SIG-M5 treated with dmso at 0.1 percent for 504 hours (cell line): Measurements from ENCODE around the gene ZBTB8A.
"Not testable (repeated sequence)": the region's sequence is repeated elsewhere in the genome, so short reads cannot be mapped to it uniquely, and the experiment has no call there.

ENCODE experiments used
- DNase-seq: peaks from one replicate; lab custom pipeline; 2025; ENCODE audit not compliant: unreplicated experiment; lab: John Stamatoyannopoulos, UW

The ZBTB8A gene

GRCh38 chr1:32618673-32619221, 79.5 kb downstream of the ZBTB8A start:
- peak; percentile 7 for DNase-seq

DNA sequence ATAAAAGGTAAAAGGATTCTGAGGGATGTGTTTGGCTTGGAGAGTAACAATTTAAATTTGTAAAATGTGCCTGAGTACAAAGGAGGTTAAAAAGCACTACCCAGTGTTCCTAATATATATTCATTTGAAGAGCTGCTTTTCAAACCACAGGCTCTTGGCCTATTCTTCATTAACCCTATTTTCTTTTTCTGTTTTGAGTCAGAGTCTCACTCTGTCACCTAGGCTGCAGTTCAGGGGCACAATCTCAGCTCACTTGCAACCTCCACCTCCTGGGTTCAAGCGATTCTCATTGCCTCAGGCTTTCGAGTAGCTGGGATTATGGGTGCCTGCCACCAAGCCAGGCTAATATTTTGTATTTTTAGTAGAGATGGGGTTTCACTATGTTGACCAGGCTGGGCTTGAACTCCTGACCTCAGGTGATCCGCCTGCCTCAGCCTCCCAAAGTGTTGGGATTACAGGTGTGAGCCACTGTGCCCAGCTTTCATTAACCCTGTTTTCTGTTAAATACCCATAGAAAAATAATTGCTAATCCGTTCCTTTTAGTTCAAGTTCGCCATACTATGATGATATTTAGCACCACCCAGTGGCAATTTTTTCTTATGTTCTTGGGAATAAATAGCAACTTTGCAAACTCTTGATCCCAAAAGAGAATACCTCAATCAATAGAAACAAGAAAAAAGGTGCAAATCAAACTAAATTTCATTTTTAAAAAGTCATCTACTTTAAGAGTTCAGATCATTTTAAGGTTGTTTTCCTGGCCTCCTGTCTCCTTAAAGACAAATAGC, 80.7 kb downstream of the ZBTB8A start:
- no peak for DNase-seq

DNA sequence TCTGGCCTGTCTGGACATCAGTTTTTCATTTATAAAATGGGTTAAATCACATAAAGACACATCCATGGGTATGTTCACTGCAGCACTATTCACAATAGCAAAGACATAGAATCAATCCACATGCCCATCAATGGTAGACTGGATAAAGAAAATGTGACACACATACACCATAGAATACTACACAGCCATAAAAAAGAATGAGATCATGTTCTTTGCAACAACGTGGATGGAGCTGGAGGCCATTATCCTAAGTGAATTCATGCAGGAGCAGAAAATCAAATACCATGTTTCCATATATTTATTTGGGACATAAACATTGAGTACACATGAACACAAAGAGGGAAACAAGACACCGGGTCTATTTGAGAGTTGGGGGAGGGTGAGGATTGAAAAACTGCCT, 83.0 kb downstream of the ZBTB8A start:
- no peak for DNase-seq

GRCh38 chr1:32622806-32623681, 83.8 kb downstream of the ZBTB8A start:
- no peak for DNase-seq

DNA sequence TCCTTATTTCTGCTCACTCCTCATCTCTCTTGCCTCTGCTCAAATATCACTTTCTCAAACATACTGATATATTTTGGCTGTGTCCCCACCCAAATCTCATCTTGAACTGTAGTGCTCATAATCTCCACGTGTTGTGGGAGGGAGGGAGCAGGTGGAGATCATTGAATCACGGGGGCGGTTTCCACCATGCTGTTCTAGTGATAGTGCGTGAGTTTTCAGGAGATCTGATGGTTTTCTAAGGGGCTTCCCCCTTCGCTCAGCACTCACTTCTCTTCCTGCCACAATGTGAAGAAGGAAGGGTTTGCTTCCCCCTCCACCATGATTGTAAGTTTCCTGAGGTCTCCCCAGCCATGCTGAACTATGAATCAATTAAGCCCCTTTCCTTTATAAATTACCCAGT, 84.5 kb downstream of the ZBTB8A start:
- DNase-seq, result no peak

- no peak for DNase-seq
Observed at GRCh38 chr1:32626176-32626575, 86.9 kb downstream of the ZBTB8A start.

DNA sequence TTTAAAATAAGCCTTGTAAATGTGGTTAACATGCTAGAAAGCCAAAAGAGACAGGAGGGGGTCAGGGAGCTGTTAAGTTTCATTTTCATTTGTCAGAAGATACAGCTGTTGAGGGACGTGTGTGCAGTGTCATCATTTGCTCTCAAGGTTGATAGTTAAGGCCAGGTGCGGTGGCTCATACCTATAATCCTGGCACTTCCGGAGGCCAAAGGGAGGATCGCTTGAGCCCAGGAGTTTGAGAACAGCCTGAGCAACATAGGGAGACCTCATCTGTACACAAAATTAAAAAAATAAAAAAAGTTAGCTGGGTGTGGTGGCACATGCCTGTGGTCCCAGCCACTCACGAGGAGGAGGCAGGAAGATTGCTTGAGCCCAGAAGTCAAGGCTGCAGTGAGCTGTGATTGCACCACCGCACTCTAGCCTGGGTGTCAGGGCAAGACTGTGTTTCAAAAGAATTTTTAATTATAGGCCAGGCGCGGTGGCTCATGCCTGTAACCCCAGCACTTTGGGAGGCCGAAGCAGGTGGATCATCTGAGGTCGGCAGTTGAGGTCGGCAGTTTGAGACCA, 88.5 kb downstream of the ZBTB8A start:
- peak; percentile 46 for DNase-seq

DNA sequence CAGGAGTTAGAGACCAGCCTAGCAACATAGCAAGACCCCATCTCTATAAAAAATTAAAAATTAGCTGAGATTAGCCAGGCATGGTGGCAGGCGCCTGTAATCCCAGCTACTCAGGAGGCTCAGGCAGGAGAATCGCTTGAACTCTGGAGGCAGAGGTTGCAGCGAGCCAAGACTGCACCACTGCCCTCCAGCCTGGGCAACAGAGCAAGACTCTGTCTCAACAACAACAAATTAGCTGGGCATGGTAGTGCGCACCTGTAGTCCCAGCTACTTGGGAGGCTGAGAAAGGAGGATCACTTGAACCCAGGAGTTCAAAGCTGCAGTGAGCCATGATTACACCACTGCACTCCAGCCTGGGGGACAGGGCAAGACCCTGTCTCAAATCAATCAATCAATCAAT, 90.9 kb downstream of the ZBTB8A start:
- not testable (repeated sequence) for DNase-seq

GRCh38 chr1:32632829-32633228, 93.6 kb downstream of the ZBTB8A start:
- no peak for DNase-seq

DNA sequence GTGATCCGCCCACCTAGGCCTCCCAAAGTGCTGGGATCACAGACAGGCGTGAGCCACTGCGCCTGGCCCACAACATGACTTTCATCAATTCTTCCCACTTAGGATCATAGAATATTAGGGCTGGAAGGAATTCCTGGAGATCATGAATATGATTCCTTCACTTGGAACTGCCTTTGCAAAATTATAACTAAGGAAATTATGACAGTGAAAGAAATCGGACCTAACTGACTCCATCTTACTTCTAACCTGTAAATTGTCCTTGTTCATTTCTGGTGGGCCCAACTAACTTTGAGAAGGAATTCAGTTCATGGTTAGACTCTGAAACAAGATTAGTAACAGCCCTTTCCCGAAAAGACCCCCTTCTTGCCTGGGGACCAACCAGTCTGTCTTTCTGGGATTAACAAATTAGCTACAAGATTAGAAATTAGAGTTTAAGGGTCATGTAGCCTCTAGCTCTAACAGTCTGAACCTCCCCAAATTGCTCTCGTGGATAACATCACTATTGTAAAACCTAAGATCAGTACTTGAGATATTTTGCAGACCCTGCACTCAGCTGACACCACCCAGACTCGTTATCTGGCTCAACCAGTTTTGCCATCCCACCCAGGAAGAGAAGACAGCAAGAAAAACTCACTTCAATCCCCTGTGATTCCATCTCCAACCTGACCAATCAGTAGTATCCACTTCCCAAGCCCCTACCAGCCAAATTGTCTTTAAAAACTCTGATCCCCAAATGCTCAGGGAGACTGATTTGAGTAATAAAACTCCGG, 96.5 kb downstream of the ZBTB8A start:
- no peak for DNase-seq

GRCh38 chr1:32636914-32637645, 97.9 kb downstream of the ZBTB8A start:
- DNase-seq, result peak; percentile 23

- no peak for DNase-seq
Observed at GRCh38 chr1:32639489-32640075, 100.4 kb downstream of the ZBTB8A start.

DNA sequence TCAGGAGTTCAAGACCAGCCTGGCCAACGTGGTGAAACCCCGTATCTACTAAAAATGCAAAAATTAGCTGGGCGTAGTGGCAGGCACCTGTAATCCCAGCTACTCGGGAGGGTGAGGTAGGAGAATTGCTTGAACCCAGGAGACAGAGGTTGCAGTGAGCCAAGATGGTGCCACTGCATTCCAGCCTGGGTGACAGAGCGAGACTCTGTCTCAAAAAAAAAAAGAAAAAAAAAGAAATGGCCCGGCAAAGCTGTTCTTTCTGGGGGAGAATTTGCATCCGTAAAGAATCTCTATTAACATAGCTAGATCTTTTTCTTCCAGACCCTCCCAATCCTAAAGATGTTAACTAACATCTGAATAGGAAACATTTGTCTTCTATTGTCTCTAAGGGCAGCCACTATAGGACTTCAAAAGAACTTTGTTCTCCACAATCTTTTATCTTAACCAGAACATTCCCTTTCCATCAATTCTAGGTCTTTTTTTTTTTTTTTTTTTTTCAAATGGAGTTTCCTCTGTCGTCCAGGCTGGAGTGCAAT, 103.1 kb downstream of the ZBTB8A start:
- not testable (repeated sequence) for DNase-seq

- no peak for DNase-seq
Observed at GRCh38 chr1:32644426-32644825, 105.2 kb downstream of the ZBTB8A start.

DNA sequence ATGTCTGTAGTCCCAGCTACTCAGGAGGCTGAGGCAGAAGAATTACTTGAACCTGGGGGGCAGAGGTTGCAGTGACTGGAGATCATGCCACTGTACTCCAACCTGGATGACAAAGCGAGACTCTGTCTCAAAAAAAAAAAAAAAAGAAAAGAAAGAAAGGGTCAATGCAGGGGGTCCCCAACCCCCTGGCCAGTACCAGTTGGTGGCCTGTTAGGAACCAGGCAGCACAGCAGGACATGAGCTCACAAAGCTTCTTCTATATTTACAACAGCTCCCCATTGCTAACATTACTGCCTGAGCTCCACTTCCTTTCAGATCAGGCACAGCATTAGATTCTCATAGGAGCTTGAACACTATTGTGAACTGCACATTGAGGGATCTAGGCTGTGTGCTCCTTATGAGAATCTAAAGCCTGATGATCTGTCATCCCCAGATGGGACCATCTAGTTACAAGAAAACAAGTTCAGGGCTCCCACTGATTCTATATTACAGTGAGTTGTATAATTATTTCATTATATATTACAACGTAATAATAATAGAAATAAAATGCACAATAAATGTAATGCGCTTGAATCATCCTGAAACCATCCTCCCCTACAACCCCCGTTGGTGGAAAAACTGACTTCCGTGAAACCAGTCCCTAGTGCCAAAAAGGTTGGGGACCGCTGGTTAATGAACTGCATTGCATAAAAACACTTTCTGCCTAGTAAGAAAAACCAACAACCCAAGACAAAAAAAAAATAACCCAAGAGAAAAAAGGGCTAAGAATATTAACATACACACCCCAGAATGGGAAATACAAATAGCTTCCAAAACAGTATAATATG, 108.3 kb downstream of the ZBTB8A start:
- no peak for DNase-seq

- DNase-seq, result peak; percentile 97
Observed at GRCh38 chr1:32650248-32650751, 111.1 kb downstream of the ZBTB8A start, which contains the start of gene ZBTB8OS. ZBTB8OS (minus strand) TSS chr1:32650550; CDS start chr1:32650529, 21 bp downstream.

- DNase-seq, result peak; percentile 94
Observed at GRCh38 chr1:32650752-32651460, 111.7 kb downstream of the ZBTB8A start, which contains the start of gene RBBP4. RBBP4 (plus strand) TSS chr1:32651208; CDS start chr1:32651307, 99 bp downstream.
